ENCODE measurements around the gene GCM1. TPM values are rescaled to one million over a fixed set of nuclear protein-coding genes. Genes with fewer than 3 reads are reported as not detected.

Gene GCM1
- total RNA-seq, 1 donor from 2014 or later = not detected

- no peak for DNase-seq (ENCODE audit: extremely low spot score, unreplicated experiment)
- H3K27ac Mint-ChIP-seq (ENCODE audit: unreplicated experiment) = no peak overlapping the region
- no peaks in the 10 kb centered on the region for H3K27me3 Mint-ChIP-seq (ENCODE audit: unreplicated experiment)
- H3K9me3 Mint-ChIP-seq (ENCODE audit: unreplicated experiment) = no peaks in the 10 kb centered on the region
- H3K4me1 Mint-ChIP-seq (ENCODE audit: unreplicated experiment) = peaks cover 11% of the 10 kb centered on the region
- TF ChIP-seq, protein P1, sequence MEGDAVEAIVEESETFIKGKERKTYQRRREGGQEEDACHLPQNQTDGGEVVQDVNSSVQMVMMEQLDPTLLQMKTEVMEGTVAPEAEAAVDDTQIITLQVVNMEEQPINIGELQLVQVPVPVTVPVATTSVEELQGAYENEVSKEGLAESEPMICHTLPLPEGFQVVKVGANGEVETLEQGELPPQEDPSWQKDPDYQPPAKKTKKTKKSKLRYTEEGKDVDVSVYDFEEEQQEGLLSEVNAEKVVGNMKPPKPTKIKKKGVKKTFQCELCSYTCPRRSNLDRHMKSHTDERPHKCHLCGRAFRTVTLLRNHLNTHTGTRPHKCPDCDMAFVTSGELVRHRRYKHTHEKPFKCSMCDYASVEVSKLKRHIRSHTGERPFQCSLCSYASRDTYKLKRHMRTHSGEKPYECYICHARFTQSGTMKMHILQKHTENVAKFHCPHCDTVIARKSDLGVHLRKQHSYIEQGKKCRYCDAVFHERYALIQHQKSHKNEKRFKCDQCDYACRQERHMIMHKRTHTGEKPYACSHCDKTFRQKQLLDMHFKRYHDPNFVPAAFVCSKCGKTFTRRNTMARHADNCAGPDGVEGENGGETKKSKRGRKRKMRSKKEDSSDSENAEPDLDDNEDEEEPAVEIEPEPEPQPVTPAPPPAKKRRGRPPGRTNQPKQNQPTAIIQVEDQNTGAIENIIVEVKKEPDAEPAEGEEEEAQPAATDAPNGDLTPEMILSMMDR (IDR thresholded peaks at IDR 0.05) = no peak
- H3K36me3 Mint-ChIP-seq (ENCODE audit: unreplicated experiment) = no peaks in the 10 kb centered on the region
- no peak overlapping the region for H3K4me3 Mint-ChIP-seq (ENCODE audit: unreplicated experiment)
Measured at GRCh38 chr6:53188833-53189232, 40.2 kb upstream of the GCM1 start.

GRCh38 chr6:53180678-53181077 is 32.0 kb upstream of the GCM1 start:
- Mint-ChIP-seq H3K4me3 (ENCODE audit: unreplicated experiment) (no peak overlapping the region), H3K36me3 (ENCODE audit: unreplicated experiment) (no peaks in the 10 kb centered on the region), H3K27ac (ENCODE audit: unreplicated experiment) (peak overlapping the region; percentile 92), H3K4me1 (ENCODE audit: unreplicated experiment) (peaks cover 14% of the 10 kb centered on the region), H3K9me3 (ENCODE audit: unreplicated experiment) (no peaks in the 10 kb centered on the region), H3K27me3 (ENCODE audit: unreplicated experiment) (no peaks in the 10 kb centered on the region)
- no peak for DNase-seq (ENCODE audit: extremely low spot score, unreplicated experiment)
- TF ChIP-seq, protein P1 (IDR thresholded peaks at IDR 0.05) = no peak

GRCh38 chr6:53179961-53180651 is 31.5 kb upstream of the GCM1 start:
- TF ChIP-seq, protein P1 (IDR thresholded peaks at IDR 0.05) = no peak
- peaks cover 14% of the 10 kb centered on the region for H3K4me1 Mint-ChIP-seq (ENCODE audit: unreplicated experiment)
- peak; percentile 89 for DNase-seq (ENCODE audit: extremely low spot score, unreplicated experiment)
- no peaks in the 10 kb centered on the region for H3K27me3 Mint-ChIP-seq (ENCODE audit: unreplicated experiment)
- H3K4me3 Mint-ChIP-seq (ENCODE audit: unreplicated experiment) = no peak overlapping the region
- peak overlapping the region; percentile 92 for H3K27ac Mint-ChIP-seq (ENCODE audit: unreplicated experiment)
- no peaks in the 10 kb centered on the region for H3K36me3 Mint-ChIP-seq (ENCODE audit: unreplicated experiment)
- no peaks in the 10 kb centered on the region for H3K9me3 Mint-ChIP-seq (ENCODE audit: unreplicated experiment)

DNA sequence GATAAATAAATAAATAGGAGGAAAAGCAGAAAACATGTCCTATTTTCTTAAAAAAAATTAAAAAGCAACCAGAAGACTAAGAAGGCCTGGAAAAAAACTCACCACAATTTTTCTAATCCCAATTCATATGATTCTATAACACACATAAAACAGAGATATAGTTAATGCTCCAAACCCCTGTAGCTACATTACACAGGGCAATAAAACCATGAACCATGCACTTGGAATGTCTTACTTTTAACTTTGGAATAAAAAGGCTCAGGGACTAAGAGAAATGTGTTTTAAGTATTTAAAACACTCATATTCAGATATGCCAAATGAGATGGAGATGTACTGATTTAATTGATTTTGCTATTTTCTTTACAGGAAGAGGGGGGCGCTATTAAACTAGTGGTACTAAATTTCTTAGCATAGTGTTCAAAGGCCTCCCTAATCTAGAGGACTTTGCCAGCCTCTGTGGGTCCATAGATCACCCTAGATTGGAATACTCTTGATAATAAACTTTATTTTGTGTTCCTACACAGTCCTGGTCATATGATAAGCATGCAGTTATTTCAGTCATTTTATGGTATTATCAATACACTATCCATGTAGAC is 30.3 kb upstream of the GCM1 start:
- TF ChIP-seq, protein P1 (IDR thresholded peaks at IDR 0.05) = no peak
- Mint-ChIP-seq H3K27ac (ENCODE audit: unreplicated experiment) (peak overlapping the region; percentile 92), H3K9me3 (ENCODE audit: unreplicated experiment) (no peaks in the 10 kb centered on the region), H3K4me1 (ENCODE audit: unreplicated experiment) (peaks cover 14% of the 10 kb centered on the region), H3K27me3 (ENCODE audit: unreplicated experiment) (no peaks in the 10 kb centered on the region), H3K4me3 (ENCODE audit: unreplicated experiment) (no peak overlapping the region), H3K36me3 (ENCODE audit: unreplicated experiment) (no peaks in the 10 kb centered on the region)
- no peak for DNase-seq (ENCODE audit: extremely low spot score, unreplicated experiment)

- Mint-ChIP-seq H3K9me3 (ENCODE audit: unreplicated experiment) (no peaks in the 10 kb centered on the region), H3K36me3 (ENCODE audit: unreplicated experiment) (no peaks in the 10 kb centered on the region), H3K27ac (ENCODE audit: unreplicated experiment) (no peak overlapping the region), H3K4me3 (ENCODE audit: unreplicated experiment) (no peak overlapping the region), H3K27me3 (ENCODE audit: unreplicated experiment) (no peaks in the 10 kb centered on the region), H3K4me1 (ENCODE audit: unreplicated experiment) (peaks cover 9% of the 10 kb centered on the region)
- TF ChIP-seq, protein P1 (IDR thresholded peaks at IDR 0.05) = no peak
- no peak for DNase-seq (ENCODE audit: extremely low spot score, unreplicated experiment)
Measured at GRCh38 chr6:53175027-53175426, 26.4 kb upstream of the GCM1 start.
